ENCODE data around the gene RTN4. TPM values are rescaled to one million over a fixed set of nuclear protein-coding genes. Genes with fewer than 3 reads are reported as not detected.

RTN4 gene
- total RNA-seq, 4 donors from 2014 or later: 183 to 259 (median 244) TPM

DNA sequence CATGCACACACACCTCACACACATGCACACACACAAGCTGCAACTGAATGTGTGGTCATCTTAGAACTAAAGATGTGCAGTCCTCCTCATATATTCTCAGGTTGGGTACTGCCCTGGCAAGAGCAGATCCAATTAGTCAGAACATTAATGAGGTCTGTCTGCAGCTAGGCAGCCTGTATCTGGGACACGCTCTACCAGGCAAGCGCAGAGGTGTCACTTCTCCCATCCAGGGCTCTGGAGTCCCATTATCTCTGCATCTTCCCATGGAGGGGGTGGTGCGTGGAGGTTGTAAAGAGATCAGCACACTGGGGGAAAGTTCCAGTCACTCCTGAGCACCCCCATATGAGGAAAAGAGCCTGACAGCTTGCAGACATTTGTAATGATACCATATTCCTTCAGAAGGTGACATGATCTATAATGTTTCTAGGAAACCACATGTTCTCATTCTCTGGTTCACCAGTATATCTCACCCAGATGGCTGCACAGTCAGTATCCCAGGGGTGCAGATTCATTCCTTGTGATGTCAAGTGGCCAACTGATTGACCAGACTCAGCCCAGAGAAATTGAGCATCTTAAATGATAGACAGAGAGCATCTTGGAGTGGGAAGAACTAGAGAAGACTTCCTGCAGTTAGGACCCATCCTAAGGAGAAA is 95.4 kb downstream of the RTN4 start:
- no peaks in the 10 kb centered on the region for H3K9me3 ChIP-seq
- H3K36me3 ChIP-seq: no peaks in the 10 kb centered on the region
- H3K4me1 ChIP-seq: no peaks in the 10 kb centered on the region
- H3K4me3 ChIP-seq: no peak overlapping the region
- H3K27ac ChIP-seq: no peak overlapping the region
- no peaks in the 10 kb centered on the region for H3K27me3 ChIP-seq
- no peak for ATAC-seq
- TF ChIP-seq POLR2A (IDR thresholded peaks at IDR 0.05): no peak
- TF ChIP-seq, protein P1, sequence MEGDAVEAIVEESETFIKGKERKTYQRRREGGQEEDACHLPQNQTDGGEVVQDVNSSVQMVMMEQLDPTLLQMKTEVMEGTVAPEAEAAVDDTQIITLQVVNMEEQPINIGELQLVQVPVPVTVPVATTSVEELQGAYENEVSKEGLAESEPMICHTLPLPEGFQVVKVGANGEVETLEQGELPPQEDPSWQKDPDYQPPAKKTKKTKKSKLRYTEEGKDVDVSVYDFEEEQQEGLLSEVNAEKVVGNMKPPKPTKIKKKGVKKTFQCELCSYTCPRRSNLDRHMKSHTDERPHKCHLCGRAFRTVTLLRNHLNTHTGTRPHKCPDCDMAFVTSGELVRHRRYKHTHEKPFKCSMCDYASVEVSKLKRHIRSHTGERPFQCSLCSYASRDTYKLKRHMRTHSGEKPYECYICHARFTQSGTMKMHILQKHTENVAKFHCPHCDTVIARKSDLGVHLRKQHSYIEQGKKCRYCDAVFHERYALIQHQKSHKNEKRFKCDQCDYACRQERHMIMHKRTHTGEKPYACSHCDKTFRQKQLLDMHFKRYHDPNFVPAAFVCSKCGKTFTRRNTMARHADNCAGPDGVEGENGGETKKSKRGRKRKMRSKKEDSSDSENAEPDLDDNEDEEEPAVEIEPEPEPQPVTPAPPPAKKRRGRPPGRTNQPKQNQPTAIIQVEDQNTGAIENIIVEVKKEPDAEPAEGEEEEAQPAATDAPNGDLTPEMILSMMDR (IDR thresholded peaks at IDR 0.05 in 4 of 5, conservative IDR thresholded peaks at IDR 0.05 in 1 of 5): no peak
- intact Hi-C loops (cut with DNase I; ENCODE audit: low total_unique reads): no loop called here
- no peak for DNase-seq
- in situ Hi-C loops (cut with MboI; ENCODE audit: low sequenced_read_pairs in 4 of 4): no loop called here

DNA sequence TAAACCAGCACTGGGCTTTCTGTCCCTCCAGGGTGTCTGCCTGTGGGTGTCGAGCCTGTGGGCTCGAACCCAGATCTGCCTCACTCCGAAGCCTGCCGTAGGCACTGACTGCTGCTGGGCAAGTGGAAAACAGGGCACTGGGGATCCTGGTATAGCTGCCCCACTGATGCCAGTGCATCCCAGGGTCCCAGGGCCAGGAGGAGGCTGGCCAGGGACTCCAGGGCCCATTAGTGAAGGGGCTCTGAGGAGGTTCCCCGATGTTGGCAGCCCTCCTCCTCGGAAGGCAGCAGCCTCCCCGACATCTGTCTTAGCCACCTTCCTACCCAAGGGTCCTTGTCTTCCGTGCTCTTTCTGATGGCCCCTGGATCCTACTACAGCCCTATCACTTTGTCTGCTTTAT is 96.1 kb downstream of the RTN4 start:
- no peaks in the 10 kb centered on the region for H3K27me3 ChIP-seq
- in situ Hi-C loops (cut with MboI; ENCODE audit: low sequenced_read_pairs in 4 of 4): no loop called here
- TF ChIP-seq POLR2A (IDR thresholded peaks at IDR 0.05): no peak
- TF ChIP-seq, protein P1 (IDR thresholded peaks at IDR 0.05 in 4 of 5, conservative IDR thresholded peaks at IDR 0.05 in 1 of 5): no peak
- H3K4me1 ChIP-seq: no peaks in the 10 kb centered on the region
- no peak overlapping the region for H3K4me3 ChIP-seq
- ATAC-seq (no peak), DNase-seq (no peak)
- H3K9me3 ChIP-seq: no peaks in the 10 kb centered on the region
- H3K36me3 ChIP-seq: no peaks in the 10 kb centered on the region
- no peak overlapping the region for H3K27ac ChIP-seq
- intact Hi-C loops (cut with DNase I; ENCODE audit: low total_unique reads): no loop called here

GRCh38 chr2:54952978-54953456 is 97.2 kb downstream of the RTN4 start:
- H3K9me3 ChIP-seq: no peaks in the 10 kb centered on the region
- ATAC-seq: no peak
- in situ Hi-C loops (cut with MboI; ENCODE audit: low sequenced_read_pairs in 4 of 4): no loop called here

GRCh38 chr2:54952425-54952824 is 97.8 kb downstream of the RTN4 start:
- no peaks in the 10 kb centered on the region for H3K9me3 ChIP-seq
- H3K4me3 ChIP-seq: no peak overlapping the region
- H3K27me3 ChIP-seq: no peaks in the 10 kb centered on the region
- no peak overlapping the region for H3K27ac ChIP-seq
- ATAC-seq: no peak
- no peak for TF ChIP-seq POLR2A (IDR thresholded peaks at IDR 0.05)
- TF ChIP-seq, protein P1 (IDR thresholded peaks at IDR 0.05 in 4 of 5, conservative IDR thresholded peaks at IDR 0.05 in 1 of 5): no peak
- intact Hi-C loops (cut with DNase I; ENCODE audit: low total_unique reads) (no loop called here), in situ Hi-C loops (cut with MboI; ENCODE audit: low sequenced_read_pairs in 4 of 4) (no loop called here)
- DNase-seq: no peak
- H3K4me1 ChIP-seq: peaks cover 3 to 6% of the 10 kb centered on the region in 2 donors
- H3K36me3 ChIP-seq: no peaks in the 10 kb centered on the region

More at GRCh38 chr2:54952978-54953456, 97.2 kb downstream of the RTN4 start:
- no peaks in the 10 kb centered on the region for H3K36me3 ChIP-seq
- TF ChIP-seq, protein P1 (IDR thresholded peaks at IDR 0.05 in 4 of 5, conservative IDR thresholded peaks at IDR 0.05 in 1 of 5): no peak
- no peak for TF ChIP-seq POLR2A (IDR thresholded peaks at IDR 0.05)
- no peak overlapping the region for H3K4me3 ChIP-seq
- no peaks in the 10 kb centered on the region for H3K27me3 ChIP-seq
- DNase-seq: no peak
- H3K27ac ChIP-seq: no peak overlapping the region
- intact Hi-C loops (cut with DNase I; ENCODE audit: low total_unique reads): no loop called here
- H3K4me1 ChIP-seq: no peaks in the 10 kb centered on the region

All from gastrocnemius medialis (tissue), 4 donors.